Amygdala (tissue), 56 donors: ENCODE measurements around the gene DCAF6.

Source experiments
- DNase-seq, 56 donors: peaks; one replicate each; lab custom pipeline; 2025; lab: John Stamatoyannopoulos, UW

DCAF6 gene

GRCh38 chr1:168081373-168082007, 145.0 kb downstream of the DCAF6 start:
- DNase-seq: no peak

GRCh38 chr1:168082008-168082876, 145.8 kb downstream of the DCAF6 start:
- peak in 44 of 56 donors; percentile 14 to 81 (median 44) for DNase-seq

- no peak for DNase-seq
These were observed 147.2 kb downstream of the DCAF6 start for GRCh38 chr1:168083456-168084325.

GRCh38 chr1:168084396-168085231, 148.1 kb downstream of the DCAF6 start:
- DNase-seq: peak in 8 of 56 donors; percentile 15 to 57 (median 28)

GRCh38 chr1:168085401-168085872, 149.0 kb downstream of the DCAF6 start:
- DNase-seq: peak in 19 of 56 donors; percentile 7 to 56 (median 36)

GRCh38 chr1:168086438-168086837, 150.0 kb downstream of the DCAF6 start:
- DNase-seq: no peak

- DNase-seq: no peak
These were observed 151.2 kb downstream of the DCAF6 start for GRCh38 chr1:168087696-168088095.

GRCh38 chr1:168088511-168089325, 152.2 kb downstream of the DCAF6 start:
- DNase-seq: no peak

GRCh38 chr1:168089326-168089978, 153.0 kb downstream of the DCAF6 start:
- DNase-seq: no peak

- DNase-seq: no peak
These were observed 153.5 kb downstream of the DCAF6 start for GRCh38 chr1:168089979-168090337.

GRCh38 chr1:168090395-168090794, 153.9 kb downstream of the DCAF6 start:
- no peak for DNase-seq

GRCh38 chr1:168091063-168091462, 154.6 kb downstream of the DCAF6 start:
- no peak for DNase-seq

GRCh38 chr1:168091720-168092550, 155.5 kb downstream of the DCAF6 start:
- DNase-seq: no peak

- no peak for DNase-seq
These were observed 156.3 kb downstream of the DCAF6 start for GRCh38 chr1:168092566-168093355.

- DNase-seq: no peak
These were observed 157.1 kb downstream of the DCAF6 start for GRCh38 chr1:168093616-168094015.

GRCh38 chr1:168095476-168095875, 159.0 kb downstream of the DCAF6 start:
- DNase-seq: no peak
